HG02938 (cell line): Measurements from ENCODE around the gene NOXRED1.
"Not testable (repeated sequence)": the region's sequence is repeated elsewhere in the genome, so short reads cannot be mapped to it uniquely, and the experiment has no call there.

Experiments
- ATAC-seq: cut with Tn5 transposase; IDR thresholded peaks from one replicate; pipeline ENCODE4 v1.9.1; 2021; ENCODE audit warnings: mild to moderate bottlenecking, moderate library complexity; ENCODE audit not compliant: unreplicated experiment

NOXRED1 gene

GRCh38 chr14:77423423-77423822, at the start of gene NOXRED1:
Gene NOXRED1, minus strand, starts transcription at chr14:77423523. Its CDS starts 634 bp downstream, at chr14:77422889.
- no peak for ATAC-seq

- no peak for ATAC-seq
These were observed 47.0 kb upstream of the NOXRED1 start for GRCh38 chr14:77470224-77470870.

- ATAC-seq = no peak
These were observed 46.2 kb upstream of the NOXRED1 start for GRCh38 chr14:77469539-77469938.

GRCh38 chr14:77469067-77469505, 45.8 kb upstream of the NOXRED1 start:
- no peak for ATAC-seq

- ATAC-seq = no peak
These were observed 44.5 kb upstream of the NOXRED1 start for GRCh38 chr14:77467801-77468200.

GRCh38 chr14:77459072-77459723, 35.9 kb upstream of the NOXRED1 start:
- ATAC-seq = no peak

- ATAC-seq = peak; percentile 20
These were observed 35.1 kb upstream of the NOXRED1 start for GRCh38 chr14:77458249-77458950.

GRCh38 chr14:77457522-77458248, 34.4 kb upstream of the NOXRED1 start, which contains the start of the genes AHSA1 and VIPAS39:
Gene AHSA1, plus strand, starts transcription at chr14:77458093. Its CDS starts 97 bp downstream, at chr14:77458190.
Gene VIPAS39, minus strand, starts transcription at chr14:77457601. Its CDS starts 3,499 bp downstream, at chr14:77454102.
- ATAC-seq = peak; percentile 91

- no peak for ATAC-seq
These were observed 33.8 kb upstream of the NOXRED1 start for GRCh38 chr14:77457115-77457521.

GRCh38 chr14:77455966-77456640, 32.8 kb upstream of the NOXRED1 start:
- ATAC-seq = no peak

GRCh38 chr14:77442196-77442595, 18.9 kb upstream of the NOXRED1 start:
- no peak for ATAC-seq

GRCh38 chr14:77439861-77440260, 16.5 kb upstream of the NOXRED1 start:
- no peak for ATAC-seq

GRCh38 chr14:77438596-77438995, 15.3 kb upstream of the NOXRED1 start:
- ATAC-seq = no peak

GRCh38 chr14:77436042-77436441, 12.7 kb upstream of the NOXRED1 start:
- no peak for ATAC-seq

GRCh38 chr14:77426396-77426795, 3.1 kb upstream of the NOXRED1 start:
- ATAC-seq = no peak

- no peak for ATAC-seq
These were observed 1.5 kb upstream of the NOXRED1 start for GRCh38 chr14:77424862-77425261.

GRCh38 chr14:77421201-77421600, 2.1 kb downstream of the NOXRED1 start:
- ATAC-seq = no peak

- ATAC-seq = no peak
These were observed 6.5 kb downstream of the NOXRED1 start for GRCh38 chr14:77416836-77417235.

GRCh38 chr14:77416098-77416497, 7.2 kb downstream of the NOXRED1 start:
- ATAC-seq = not testable (repeated sequence)

GRCh38 chr14:77415403-77416030, 7.8 kb downstream of the NOXRED1 start:
- not testable (repeated sequence) for ATAC-seq
